NB4 (cell line): ENCODE data around the gene CCL1.
A peak's percentile ranks its signal among the peaks of the same experiment; 100 is the strongest.

Experiments
- DNase-seq: peaks from one replicate; pipeline ENCODE4 v3.0.0; 2010; ENCODE audit warnings: low read depth
- H3K4me3 ChIP-seq: one replicate; pipeline ENCODE4 v1.5.1; 2011; ENCODE audit warnings: mild to moderate bottlenecking, low read depth, low read length, moderate library complexity
- MYC ChIP-seq: IDR thresholded peaks from 2 replicates; pipeline ENCODE4 v1.6.1; 2011; ENCODE audit warnings: low read depth, low read length
- POLR2A ChIP-seq: IDR thresholded peaks from 2 replicates; pipeline ENCODE4 v1.6.1; 2011; ENCODE audit warnings: mild to moderate bottlenecking; ENCODE audit not compliant: insufficient read length; ENCODE audit errors: extremely low read depth
- TF ChIP-seq, protein P1 (sequence below): IDR thresholded peaks from 2 replicates; pipeline ENCODE4 v1.6.1; 2011; ENCODE audit warnings: low read depth, low read length
- TF ChIP-seq, protein P2 (sequence below): IDR thresholded peaks from one replicate; pipeline ENCODE4 v1.5.1; 2012; ENCODE audit warnings: low read depth, low read length

CCL1 gene

DNA sequence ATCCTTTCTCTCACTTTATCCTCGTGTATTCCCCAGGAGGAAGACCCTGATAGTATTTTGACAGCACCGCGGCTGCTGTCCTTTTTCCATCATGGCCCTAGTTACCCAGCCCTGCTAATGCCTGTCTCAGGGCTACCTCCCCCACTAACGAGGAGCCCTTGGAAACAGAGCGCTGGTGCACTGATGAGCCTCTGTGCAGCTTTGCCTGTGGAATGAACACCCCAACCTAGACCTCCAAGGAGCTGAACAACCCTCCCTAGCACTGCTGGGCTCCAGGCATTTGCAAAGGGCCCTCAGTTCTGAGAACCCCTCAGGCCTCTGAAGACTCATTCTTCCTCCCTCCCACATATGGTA, 23.3 kb upstream of the CCL1 start:
- H3K4me3 ChIP-seq: no peak overlapping the region
- DNase-seq: no peak
- TF ChIP-seq, protein P1, sequence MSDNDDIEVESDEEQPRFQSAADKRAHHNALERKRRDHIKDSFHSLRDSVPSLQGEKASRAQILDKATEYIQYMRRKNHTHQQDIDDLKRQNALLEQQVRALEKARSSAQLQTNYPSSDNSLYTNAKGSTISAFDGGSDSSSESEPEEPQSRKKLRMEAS: no peak
- no peak for TF ChIP-seq POLR2A
- no peak for TF ChIP-seq MYC
- TF ChIP-seq, protein P2, sequence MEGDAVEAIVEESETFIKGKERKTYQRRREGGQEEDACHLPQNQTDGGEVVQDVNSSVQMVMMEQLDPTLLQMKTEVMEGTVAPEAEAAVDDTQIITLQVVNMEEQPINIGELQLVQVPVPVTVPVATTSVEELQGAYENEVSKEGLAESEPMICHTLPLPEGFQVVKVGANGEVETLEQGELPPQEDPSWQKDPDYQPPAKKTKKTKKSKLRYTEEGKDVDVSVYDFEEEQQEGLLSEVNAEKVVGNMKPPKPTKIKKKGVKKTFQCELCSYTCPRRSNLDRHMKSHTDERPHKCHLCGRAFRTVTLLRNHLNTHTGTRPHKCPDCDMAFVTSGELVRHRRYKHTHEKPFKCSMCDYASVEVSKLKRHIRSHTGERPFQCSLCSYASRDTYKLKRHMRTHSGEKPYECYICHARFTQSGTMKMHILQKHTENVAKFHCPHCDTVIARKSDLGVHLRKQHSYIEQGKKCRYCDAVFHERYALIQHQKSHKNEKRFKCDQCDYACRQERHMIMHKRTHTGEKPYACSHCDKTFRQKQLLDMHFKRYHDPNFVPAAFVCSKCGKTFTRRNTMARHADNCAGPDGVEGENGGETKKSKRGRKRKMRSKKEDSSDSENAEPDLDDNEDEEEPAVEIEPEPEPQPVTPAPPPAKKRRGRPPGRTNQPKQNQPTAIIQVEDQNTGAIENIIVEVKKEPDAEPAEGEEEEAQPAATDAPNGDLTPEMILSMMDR: no peak

DNA sequence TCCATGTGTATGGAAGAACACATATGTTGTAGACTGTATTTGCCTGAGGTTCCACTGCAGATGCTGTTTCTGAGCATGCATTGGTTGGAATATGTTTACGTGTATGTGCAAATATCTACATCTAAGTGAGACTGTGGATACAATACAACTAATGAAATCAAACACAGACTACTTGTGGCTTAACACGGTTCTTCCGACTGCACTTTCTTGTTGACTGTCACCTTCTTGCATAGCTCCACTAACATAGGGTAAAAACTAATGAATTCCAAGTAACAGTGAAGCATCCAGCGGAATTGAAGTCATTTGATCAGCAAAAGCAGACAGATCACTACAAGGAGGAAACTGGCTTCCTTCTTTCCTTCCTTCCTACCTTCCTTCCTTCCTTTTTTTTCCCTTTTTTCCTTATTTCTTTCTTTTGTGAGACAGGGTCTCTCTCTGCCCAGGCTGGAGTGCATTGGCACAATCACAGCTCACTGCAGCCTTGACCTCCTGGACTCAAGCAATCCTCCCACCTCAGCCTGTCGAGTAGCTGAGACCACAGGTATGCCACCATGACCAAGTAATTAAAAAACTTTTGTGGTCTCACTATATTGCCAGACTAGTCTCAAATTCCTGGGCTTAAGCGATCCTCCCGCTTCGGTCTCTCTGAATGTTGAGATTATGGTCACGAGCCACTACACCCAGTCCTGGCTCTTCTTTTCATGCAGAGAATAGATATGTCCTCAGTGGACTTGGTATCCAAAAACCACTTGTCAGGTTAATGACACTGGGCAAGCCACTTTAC, 22.0 kb upstream of the CCL1 start:
- TF ChIP-seq, protein P1: no peak
- no peak for TF ChIP-seq POLR2A
- TF ChIP-seq, protein P2: no peak
- TF ChIP-seq MYC: no peak
- no peak overlapping the region for H3K4me3 ChIP-seq
- DNase-seq: no peak

DNA sequence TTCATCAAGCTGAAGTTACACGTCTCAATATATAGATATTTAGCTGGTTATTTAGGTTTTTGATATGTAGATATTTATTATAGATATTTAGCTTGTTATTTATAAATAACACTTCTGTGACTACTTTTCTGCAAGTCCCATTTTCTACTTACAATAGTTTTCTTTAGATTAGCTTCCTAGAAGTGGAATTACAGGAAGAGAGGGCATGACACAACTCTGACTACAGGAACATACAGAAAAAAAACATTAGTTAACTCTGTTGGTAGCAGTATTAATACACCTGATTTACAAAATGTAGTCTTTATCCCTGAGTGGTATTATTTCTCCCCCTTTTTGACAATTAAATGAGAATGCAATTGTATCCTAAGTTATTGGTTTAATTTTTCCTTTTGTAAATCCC, 21.2 kb upstream of the CCL1 start:
- H3K4me3 ChIP-seq: no peak overlapping the region
- no peak for DNase-seq
- TF ChIP-seq, protein P2: no peak
- TF ChIP-seq POLR2A (no peak), MYC (no peak)
- TF ChIP-seq, protein P1: no peak

DNA sequence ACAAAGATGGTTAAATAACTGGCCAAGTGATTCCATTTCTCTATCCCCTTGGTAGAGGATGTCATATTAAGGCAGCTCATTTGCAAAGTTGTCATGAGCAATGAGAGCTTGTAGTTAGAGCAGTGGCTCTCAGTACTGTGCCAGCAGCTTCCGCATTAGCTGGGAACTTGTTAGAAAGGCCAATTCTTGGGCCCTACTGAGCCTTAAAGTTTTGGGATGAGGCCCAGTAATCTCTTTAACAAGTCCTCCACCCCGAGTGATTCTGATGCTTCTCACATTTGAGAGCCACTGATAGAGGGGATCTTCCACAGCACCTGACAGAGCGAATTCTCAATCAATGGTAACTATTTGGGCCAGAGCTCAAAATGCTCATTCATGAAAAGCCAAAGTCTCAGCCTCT, 20.2 kb upstream of the CCL1 start:
- TF ChIP-seq MYC: no peak
- TF ChIP-seq, protein P1: no peak
- TF ChIP-seq, protein P2: no peak
- no peak for TF ChIP-seq POLR2A
- DNase-seq: no peak
- H3K4me3 ChIP-seq: no peak overlapping the region

GRCh38 chr17:34382621-34383124, 19.6 kb upstream of the CCL1 start:
- peak; percentile 76 for DNase-seq
- H3K4me3 ChIP-seq: no peak overlapping the region
- TF ChIP-seq, protein P1: peak; percentile 52; the same call in 1 of the 2 replicates
- TF ChIP-seq MYC (peak; percentile 19; the same call in 1 of the 2 replicates), POLR2A (no peak)
- TF ChIP-seq, protein P2: peak; percentile 4

- no peak for DNase-seq
- no peak overlapping the region for H3K4me3 ChIP-seq
- TF ChIP-seq POLR2A (no peak), MYC (no peak)
- TF ChIP-seq, protein P2: no peak
- TF ChIP-seq, protein P1: no peak
Measured at GRCh38 chr17:34379868-34380267, 16.8 kb upstream of the CCL1 start.
